IMR-90 (cell line): Measurements from ENCODE around the gene TES.

ENCODE experiments used
- BHLHE40 ChIP-seq: fragments of 150-350 bp; IDR thresholded peaks from 2 replicates; pipeline ENCODE4 v1.6.1; 2016; ENCODE audit warnings: mild to moderate bottlenecking, low read depth, low read length
- CEBPB ChIP-seq: IDR thresholded peaks from 2 replicates; pipeline ENCODE4 v1.6.1; 2012; ENCODE audit warnings: low read depth, low read length, improper control_type of control experiment
- FOS ChIP-seq: fragments of 150-350 bp; IDR thresholded peaks from 2 replicates; pipeline ENCODE4 v1.6.1; 2016; ENCODE audit warnings: low read depth, low read length
- MAFK ChIP-seq: IDR thresholded peaks from 2 replicates; pipeline ENCODE4 v1.6.1; 2012; ENCODE audit warnings: low read depth, low read length, improper control_type of control experiment
- MXI1 ChIP-seq: IDR thresholded peaks from 2 replicates; pipeline ENCODE4 v1.6.1; 2012; ENCODE audit warnings: low read depth, mild to moderate bottlenecking, low read length, moderate library complexity, borderline replicate concordance
- POLR2A ChIP-seq: IDR thresholded peaks from 2 replicates; pipeline ENCODE4 v1.6.1; 2012; ENCODE audit warnings: mild to moderate bottlenecking, low read depth, low read length
- RCOR1 ChIP-seq: IDR thresholded peaks from 2 replicates; pipeline ENCODE4 v1.6.1; 2012; ENCODE audit warnings: mild to moderate bottlenecking, low read length, improper control_type of control experiment; ENCODE audit not compliant: insufficient replicate concordance
- SMC3 ChIP-seq: fragments of 150-350 bp; IDR thresholded peaks from 2 replicates; pipeline ENCODE4 v1.6.1; 2016; ENCODE audit warnings: low read depth, mild to moderate bottlenecking, antibody characterized with exemption, low read length, moderate library complexity
- TF ChIP-seq, protein P1 (sequence below): conservative IDR thresholded peaks from 2 replicates; pipeline ENCODE4 v1.5.1; 2012; ENCODE audit warnings: mild to moderate bottlenecking, low read depth, low read length, improper control_type of control experiment
- TF ChIP-seq, protein P2 (sequence below): fragments of 150-350 bp; IDR thresholded peaks from 2 replicates; pipeline ENCODE4 v1.6.1; 2017; ENCODE audit warnings: mild to moderate bottlenecking, antibody characterized with exemption, low read length, low read depth
- TF ChIP-seq, protein P3 (sequence below): fragments of 150-350 bp; IDR thresholded peaks from 2 replicates; pipeline ENCODE4 v1.6.1; 2016; ENCODE audit warnings: low read depth, mild to moderate bottlenecking, low read length, moderate library complexity, borderline replicate concordance

DNA sequence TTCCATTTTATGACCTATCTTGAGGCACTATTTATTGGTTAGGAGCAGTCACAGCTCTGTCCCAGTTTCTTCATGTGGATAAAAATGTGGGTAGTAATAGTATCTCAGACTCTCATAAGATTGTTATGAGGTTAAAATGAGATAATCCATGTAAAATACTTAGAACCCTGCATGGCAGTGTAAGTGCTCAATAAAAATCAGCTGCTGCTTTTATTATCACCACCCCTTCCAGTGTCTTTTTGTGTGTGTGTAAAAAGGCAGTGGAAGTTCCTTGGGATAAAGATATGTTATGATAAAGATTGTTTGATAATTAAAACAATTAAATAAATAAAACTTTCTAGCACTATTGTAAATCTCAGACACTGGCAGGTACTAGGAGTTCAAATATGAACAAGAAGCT lies 15.5 kb downstream of the TES start:
- TF ChIP-seq, protein P1, sequence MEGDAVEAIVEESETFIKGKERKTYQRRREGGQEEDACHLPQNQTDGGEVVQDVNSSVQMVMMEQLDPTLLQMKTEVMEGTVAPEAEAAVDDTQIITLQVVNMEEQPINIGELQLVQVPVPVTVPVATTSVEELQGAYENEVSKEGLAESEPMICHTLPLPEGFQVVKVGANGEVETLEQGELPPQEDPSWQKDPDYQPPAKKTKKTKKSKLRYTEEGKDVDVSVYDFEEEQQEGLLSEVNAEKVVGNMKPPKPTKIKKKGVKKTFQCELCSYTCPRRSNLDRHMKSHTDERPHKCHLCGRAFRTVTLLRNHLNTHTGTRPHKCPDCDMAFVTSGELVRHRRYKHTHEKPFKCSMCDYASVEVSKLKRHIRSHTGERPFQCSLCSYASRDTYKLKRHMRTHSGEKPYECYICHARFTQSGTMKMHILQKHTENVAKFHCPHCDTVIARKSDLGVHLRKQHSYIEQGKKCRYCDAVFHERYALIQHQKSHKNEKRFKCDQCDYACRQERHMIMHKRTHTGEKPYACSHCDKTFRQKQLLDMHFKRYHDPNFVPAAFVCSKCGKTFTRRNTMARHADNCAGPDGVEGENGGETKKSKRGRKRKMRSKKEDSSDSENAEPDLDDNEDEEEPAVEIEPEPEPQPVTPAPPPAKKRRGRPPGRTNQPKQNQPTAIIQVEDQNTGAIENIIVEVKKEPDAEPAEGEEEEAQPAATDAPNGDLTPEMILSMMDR = no peak
- TF ChIP-seq MXI1 (no peak), MAFK (no peak), FOS (no peak), SMC3 (no peak), RCOR1 (no peak), POLR2A (no peak), CEBPB (no peak), BHLHE40 (no peak)
- TF ChIP-seq, protein P2, sequence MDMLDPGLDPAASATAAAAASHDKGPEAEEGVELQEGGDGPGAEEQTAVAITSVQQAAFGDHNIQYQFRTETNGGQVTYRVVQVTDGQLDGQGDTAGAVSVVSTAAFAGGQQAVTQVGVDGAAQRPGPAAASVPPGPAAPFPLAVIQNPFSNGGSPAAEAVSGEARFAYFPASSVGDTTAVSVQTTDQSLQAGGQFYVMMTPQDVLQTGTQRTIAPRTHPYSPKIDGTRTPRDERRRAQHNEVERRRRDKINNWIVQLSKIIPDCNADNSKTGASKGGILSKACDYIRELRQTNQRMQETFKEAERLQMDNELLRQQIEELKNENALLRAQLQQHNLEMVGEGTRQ = no peak
- TF ChIP-seq, protein P3, sequence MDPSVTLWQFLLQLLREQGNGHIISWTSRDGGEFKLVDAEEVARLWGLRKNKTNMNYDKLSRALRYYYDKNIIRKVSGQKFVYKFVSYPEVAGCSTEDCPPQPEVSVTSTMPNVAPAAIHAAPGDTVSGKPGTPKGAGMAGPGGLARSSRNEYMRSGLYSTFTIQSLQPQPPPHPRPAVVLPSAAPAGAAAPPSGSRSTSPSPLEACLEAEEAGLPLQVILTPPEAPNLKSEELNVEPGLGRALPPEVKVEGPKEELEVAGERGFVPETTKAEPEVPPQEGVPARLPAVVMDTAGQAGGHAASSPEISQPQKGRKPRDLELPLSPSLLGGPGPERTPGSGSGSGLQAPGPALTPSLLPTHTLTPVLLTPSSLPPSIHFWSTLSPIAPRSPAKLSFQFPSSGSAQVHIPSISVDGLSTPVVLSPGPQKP = no peak
